Fibroblast of villous mesenchyme (primary cell): ENCODE measurements around the gene MGAT1. TPM values are rescaled to one million over a fixed set of nuclear protein-coding genes. Genes with fewer than 3 reads are reported as not detected.

ENCODE experiments used
- DNase-seq: peaks from one replicate; pipeline ENCODE4 v3.0.0-alpha.2; 2010; ENCODE audit warnings: low read depth
- H3K4me3 ChIP-seq: 2 replicates; pipeline ENCODE4 v1.5.1; 2011; ENCODE audit warnings: low read depth, mild to moderate bottlenecking, low read length
- total RNA-seq: library from RNA; depleted of rRNA; stranded (reverse); fragments of >200 nt; gene quantifications from 2 replicates; pipeline ENCODE4 v1.2.3, GENCODE V29; 2012
- TF ChIP-seq, protein P1 (sequence below): IDR thresholded peaks from 2 replicates; pipeline ENCODE4 v1.5.1; 2012; ENCODE audit warnings: low read depth, mild to moderate bottlenecking, low read length; ENCODE audit not compliant: insufficient read depth

Gene MGAT1
- total RNA-seq, 1 donor: 104 TPM

DNA sequence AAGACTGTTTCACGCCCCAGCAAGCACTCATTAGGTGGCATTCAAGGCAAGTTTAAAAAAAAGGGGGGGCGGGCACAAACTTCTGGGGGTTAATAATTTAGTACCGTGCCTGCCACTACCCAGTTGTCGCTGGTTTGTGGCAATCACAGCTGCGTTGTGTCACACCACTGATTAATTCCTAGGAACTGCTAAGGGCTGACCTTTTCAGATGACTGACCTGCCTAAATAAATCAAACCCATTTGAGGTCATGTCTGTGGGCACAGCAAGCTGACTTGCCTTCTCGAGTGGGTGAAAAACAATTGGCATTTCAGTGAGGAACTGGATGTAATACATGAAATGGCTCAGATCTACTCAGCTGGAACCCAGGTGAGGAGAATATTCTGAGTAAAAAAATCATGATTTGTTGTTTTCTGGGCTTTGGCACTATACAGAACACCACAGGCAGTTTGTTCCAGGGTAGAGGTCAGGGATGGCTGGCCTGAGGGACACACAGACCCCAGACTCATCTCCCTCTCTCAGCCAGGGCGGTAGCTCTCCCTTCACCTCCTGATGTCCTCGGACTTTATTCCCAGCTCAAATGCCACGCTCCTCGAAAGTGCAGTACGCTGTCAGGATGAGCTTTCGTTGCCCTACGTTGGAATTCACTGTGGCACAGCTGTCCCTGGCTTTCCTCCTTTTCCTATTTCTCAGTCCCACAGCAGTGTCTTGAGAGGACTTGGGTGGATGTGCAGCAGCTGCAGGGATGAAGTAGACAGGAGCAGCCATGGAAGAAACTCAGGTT is 15.5 kb upstream of the MGAT1 start:
- no peak for DNase-seq
- TF ChIP-seq, protein P1, sequence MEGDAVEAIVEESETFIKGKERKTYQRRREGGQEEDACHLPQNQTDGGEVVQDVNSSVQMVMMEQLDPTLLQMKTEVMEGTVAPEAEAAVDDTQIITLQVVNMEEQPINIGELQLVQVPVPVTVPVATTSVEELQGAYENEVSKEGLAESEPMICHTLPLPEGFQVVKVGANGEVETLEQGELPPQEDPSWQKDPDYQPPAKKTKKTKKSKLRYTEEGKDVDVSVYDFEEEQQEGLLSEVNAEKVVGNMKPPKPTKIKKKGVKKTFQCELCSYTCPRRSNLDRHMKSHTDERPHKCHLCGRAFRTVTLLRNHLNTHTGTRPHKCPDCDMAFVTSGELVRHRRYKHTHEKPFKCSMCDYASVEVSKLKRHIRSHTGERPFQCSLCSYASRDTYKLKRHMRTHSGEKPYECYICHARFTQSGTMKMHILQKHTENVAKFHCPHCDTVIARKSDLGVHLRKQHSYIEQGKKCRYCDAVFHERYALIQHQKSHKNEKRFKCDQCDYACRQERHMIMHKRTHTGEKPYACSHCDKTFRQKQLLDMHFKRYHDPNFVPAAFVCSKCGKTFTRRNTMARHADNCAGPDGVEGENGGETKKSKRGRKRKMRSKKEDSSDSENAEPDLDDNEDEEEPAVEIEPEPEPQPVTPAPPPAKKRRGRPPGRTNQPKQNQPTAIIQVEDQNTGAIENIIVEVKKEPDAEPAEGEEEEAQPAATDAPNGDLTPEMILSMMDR: no peak
- no peak overlapping the region for H3K4me3 ChIP-seq

DNA sequence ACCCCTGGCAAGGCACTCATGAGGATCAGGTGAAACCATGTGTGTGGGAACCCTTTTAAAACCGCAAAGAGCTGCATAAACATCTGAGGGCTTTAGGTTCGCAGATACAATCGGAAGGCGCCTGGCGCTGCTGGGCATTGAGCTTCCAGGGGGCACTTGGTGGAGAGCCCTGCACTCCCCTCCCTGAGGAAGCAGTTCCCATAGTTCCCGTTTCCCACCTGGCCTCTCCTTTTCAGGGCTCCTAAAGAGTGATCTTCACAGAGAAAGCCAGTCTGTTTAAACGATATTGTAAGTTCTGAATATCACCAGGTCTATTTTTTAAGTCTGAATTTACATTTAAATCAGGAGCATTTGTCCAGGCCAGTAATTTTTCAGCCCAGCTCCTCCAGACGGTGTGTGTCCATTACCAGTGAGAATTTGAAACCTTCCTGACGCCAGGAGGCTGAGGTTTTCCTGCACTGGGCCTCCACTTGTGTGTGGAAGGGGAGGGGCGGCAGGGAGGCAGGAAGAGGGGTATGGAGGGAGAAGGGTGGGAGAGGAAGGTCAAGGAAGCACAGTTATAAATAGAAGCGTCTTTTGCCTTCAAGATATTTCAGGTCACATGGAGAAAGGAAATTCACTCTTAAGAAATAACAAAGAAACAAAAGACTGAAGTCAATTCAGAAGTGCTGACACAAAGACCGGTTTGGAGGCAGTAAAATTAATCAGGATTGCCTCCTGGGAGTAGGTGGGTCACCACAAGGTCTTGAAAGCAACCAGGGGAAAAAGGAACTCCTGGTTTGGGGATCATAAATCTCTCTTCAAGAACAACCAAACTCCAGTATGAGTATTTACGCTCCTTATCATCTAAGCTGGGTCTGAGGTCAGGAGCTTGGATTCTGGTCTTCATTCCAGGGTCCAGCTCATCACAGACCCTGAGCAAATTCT is 14.3 kb upstream of the MGAT1 start:
- DNase-seq: peak; percentile 69
- no peak overlapping the region for H3K4me3 ChIP-seq
- TF ChIP-seq, protein P1: no peak

DNA sequence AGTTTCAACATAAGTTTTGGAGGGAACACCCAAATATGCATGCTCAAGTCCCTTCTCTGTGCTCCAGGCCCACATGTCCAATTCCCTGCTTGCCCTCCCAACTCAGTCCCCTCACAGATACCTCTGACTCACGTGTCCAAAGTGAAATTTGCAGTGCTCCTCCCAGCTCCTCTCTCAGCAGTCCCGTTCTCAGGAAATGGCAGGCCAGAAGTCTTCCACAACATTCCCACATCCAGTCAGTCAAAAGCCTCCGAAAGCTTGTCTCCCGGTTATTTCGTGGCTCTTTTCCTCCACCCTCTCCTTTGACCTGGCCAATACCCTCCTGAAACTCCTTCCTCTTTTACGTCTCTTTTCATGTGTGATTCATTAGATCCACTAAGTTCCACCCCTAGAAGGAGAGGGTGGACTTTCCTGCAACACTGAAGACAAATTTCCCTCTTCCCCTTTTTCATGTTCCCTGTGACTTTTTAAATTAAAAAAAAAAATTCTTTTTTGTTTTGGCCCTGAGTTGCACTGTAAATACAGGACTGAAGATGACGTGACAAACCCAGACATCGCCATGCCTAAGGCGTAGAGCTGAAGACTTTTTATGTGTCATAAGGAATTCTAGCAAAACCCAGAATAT is 12.8 kb upstream of the MGAT1 start:
- TF ChIP-seq, protein P1: no peak
- no peak overlapping the region for H3K4me3 ChIP-seq
- no peak for DNase-seq

DNA sequence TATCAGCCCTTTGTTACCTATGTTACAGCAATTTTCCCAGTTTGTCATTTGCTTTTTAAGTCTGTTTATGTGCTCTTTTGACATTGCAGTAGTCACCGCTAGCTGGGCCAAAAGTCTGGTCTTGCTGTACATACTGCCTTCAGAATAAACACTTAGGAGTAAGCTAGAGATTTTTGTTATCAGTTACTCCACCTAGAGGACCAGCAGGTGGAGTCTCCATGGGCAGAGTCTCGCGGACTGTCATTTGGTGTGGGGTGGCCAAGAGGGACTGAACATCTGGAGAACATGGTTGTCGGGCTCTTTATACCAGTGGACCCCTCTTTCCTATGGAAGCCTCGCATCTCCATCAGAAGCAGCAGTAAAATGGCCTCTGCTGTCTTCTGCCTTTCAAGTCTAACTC is 10.8 kb upstream of the MGAT1 start:
- TF ChIP-seq, protein P1: no peak
- no peak for DNase-seq

DNA sequence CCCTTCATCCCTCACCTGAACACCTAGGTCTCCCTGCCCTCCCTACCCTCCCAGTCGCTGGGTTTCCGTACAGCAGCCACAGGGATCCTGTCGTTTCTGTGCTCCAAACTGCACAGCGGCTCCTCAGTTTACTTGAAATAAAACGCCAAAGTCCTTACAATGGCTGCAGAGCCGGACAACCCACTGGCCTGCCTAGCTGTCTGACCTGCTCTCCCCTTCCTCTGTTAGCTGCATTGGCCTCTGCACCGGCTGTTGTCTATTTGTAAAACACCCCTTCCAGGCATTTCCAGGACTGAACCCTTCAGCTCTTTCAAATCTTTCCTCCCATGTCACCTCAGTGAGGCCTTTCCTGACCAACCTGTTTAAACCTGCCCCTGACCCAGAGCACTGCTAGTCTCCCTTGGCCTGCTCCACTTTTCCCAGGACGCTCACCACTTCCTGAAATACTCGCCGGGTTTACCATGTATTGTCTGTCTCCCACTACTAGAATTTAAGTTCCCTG is 9.1 kb upstream of the MGAT1 start:
- no peak overlapping the region for H3K4me3 ChIP-seq
- TF ChIP-seq, protein P1: no peak
- DNase-seq: no peak

More for the DNA sequence above, 10.8 kb upstream of the MGAT1 start:
- H3K4me3 ChIP-seq: no peak overlapping the region

DNA sequence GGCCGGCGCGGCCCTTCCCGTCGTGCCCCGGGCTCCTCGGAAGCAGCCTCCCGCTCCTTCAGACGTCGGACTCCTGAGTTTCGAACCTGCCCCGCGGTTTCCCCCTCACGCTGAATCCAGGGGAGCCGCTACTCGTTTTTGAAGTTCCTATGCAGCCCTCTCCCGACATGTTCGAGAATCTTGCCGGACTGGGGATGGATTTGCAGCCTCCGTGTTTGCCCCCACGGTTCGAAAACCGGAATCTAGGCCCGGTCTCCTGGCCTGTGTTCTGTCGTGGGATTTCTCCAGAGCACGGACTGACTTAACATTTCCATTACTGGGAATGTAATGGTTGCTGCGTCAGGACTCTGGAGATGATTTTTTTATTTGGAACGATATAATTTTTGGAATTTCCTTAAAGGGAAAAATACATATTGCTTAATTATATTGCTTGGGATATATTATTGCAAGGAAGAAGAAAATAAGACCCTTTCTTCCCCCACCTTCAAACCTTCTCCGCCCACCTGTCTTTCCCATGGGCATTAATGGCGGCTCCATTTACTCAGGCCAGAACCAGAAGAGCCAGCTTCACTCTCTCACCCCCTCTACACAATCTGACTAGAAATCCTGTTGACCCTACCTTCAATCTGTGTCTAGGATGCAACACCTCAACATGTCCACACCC is 8.5 kb upstream of the MGAT1 start:
- DNase-seq: no peak
- peak overlapping the region; percentile 90 for H3K4me3 ChIP-seq
- TF ChIP-seq, protein P1: no peak
